ENCODE measurements around the gene DPP10.

DPP10 gene

DNA sequence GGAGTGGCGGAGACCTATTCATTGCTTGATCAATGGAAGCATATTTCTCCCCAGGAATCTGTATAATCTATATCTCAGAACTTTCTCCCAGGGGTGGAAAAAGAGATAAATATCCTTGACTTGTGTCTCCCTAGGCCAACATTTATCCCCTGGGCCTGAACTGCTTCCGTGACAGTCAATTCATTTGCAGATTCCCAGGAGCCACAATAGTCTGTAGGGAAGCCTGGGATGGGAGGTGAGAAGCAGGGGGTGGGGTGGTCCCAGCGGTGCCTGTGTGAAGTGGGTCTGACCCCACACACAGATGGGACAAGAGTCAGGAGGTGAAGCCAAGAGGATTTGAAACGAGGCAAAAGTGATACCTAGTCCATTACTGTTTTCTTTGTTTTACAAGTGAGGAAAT, 166.8 kb downstream of the DPP10 start:
- no peak for DNase-seq (ENCODE audit: low spot score)

DNA sequence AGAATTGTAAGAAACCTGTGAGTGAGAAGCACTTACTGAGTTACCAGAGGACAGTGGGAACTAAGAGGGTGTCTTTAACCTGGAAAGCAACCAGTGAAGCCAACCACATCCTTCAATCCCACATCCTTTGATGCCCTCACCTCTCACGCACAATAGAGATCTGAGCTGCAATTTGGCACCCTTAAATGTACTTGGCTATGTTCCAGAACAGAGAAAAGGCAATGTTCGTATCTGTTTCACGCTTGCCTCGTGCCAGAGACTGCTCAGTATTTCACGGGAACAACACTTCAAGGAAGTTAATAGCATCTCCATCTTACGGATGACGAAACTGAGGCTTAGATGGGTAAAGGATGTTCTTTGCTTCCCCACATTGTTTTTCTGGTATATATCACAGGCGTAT, 167.4 kb downstream of the DPP10 start:
- no peak for DNase-seq (ENCODE audit: low spot score)

DNA sequence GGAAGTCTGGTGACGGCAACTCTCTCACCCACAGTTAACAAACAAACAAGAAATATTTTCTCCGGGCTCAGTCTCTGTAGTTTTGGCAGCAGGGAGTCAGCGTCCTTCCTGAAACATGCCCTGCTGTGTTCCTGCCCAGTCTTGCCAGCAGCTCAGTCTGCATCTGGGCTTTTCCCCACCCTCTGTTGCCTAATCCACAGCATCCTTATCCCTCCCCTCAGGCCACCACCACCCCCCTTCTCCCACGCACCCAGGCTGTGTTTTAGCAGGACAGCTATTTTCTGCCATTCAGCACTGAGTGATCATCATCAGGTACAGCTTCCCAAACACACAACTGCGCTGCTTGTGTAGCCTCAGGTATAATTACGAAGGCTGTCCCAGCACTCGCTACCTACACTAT, 168.2 kb downstream of the DPP10 start:
- DNase-seq (ENCODE audit: low spot score): no peak

DNA sequence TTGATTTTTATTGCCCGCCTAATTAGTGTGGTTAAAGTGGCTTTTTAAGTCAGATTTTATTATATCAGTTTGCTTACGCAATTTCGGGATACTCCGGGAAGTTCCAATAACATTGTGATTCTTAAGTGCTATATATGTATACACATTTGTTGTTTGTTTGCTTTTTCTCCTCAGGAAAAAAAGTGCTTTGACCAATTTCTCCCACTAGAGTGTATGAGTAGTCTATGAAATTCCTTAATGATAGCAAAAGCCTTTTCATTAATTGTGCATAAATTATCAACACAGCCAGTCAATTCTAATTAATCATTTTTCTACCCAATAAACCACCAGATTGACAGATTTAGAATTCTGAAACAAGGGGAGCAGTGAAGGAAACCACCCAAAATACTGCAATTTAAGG, 172.2 kb downstream of the DPP10 start:
- DNase-seq (ENCODE audit: low spot score): no peak

DNA sequence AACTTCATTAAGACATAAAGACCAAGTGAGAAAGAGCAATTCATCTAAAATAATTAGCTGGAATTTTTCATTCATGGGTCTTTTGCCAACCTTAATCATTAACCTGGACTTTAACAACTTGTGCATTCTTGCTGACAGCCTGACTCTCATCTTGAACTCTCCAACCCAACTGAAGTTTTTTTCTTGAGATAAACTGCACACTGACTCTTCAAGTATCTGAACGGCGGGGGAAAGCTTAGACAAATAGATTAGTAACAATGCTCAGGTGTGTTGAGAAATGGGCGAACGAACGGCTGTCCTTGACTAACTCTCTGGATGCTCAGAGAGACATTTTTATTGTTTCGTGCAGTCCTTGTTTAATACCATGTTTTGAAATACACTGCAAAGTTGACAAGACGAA, 186.0 kb downstream of the DPP10 start:
- no peak for DNase-seq (ENCODE audit: low spot score)

DNA sequence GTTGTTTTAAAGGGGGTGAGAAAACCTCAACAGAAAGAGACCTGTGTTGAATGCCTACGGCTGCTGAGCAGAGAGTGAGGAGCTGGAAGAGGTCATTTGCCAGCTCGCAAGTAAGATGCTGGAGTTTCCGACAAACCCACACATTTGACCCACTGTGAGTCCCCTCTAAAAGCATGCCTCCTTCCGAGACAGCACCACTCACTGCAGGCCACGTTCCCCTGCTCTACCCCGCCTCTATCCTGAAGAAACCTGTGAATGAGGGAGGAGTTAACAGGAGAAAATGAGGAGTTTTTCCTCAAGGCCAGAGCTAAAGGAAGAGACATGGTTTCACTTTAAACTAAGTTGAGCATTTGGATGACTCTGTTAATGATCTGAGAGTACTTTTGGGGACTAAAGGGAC, 188.7 kb downstream of the DPP10 start:
- no peak for DNase-seq (ENCODE audit: low spot score)

DNA sequence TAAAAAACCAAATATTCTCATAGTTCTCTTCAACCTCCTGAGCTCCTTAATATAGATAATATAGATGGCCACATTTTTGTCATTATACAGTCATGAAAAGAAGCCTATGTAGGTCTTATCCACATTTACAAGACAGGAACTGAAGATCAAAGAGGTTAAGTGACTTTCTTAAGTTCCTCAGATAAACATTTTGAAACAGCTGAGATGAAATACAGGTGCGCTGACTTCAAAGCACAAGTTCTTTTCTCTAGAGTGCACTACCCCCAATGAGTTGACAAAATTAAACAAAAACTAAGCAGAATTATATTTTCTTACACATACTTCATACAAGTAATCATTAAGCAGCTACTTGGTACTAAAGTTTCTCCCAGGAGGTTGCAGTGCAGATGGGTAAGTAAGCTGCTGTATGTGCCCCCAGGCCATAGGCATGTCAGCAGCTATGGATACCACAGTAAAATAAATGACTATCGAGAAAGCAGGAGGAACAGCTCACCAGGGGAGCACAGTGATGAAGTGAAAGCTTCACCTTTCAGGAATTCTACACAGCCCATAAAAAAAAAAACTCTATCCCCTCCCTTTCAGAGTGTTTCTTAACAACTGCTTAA, 199.8 kb downstream of the DPP10 start:
- DNase-seq (ENCODE audit: low spot score): no peak

DNA sequence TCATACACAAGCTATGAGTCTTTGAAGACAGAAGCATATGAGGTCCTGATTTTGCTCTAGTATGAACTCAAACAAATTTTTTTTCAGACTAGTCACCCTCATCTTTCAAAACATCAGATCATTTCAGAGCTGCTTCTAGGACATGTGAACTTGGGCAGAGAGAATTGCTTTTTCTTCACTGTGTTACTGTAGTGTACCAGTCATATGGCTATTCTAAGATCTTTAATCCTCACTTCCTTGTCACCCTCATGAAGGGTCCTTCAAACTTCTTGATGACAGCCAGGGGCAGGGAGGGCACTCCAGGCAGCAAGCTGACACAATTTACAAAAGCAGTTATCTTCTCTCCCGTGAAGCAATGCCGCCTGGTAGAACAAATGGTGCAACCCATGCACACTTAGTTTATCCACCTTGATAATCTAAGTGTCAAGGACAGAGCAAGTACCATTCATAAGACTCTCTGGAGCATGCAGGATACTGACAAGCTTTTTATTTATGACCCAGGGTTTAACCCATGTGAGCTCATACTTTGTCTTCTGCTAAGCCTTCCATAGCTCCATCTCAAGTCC, 200.6 kb downstream of the DPP10 start:
- no peak for DNase-seq (ENCODE audit: low spot score)

DNA sequence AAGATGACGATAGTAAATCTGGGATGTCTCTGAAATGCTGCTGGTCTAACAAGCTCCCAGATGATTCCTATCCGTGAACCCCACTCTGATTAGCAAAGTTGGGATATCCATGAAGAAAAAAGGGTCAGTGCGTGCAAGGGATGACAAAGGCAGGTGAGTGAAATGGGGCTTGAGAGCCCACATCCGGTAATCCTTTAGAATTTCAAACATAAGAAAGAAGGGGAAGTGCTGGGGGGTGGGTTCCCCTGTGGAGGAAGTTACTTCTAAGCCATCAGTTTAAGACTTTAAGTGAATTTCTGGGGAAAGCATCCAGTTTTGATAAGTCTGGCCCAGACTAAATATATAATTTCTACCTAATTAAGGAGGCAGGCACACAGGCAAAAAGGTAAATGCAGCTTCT, 209.5 kb downstream of the DPP10 start:
- no peak for DNase-seq (ENCODE audit: low spot score)

DNA sequence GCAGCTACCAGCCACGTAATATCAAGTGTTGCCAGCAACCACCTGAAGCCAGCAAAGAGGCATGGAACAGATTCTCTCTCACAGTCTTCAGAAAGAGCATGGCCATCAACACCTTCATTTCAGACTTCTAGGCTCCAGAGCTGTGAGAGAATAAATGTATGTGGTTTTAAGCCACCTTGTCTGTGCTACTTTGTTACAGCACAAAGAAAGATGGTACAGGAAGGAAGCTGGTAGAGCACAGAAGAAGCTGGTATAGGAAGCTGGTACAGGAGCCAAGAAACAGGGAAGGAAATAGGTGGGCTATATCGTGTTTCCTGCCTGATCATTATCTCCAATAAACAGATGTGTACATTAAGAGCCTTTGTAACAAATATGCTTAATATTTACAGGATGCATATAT, 217.4 kb downstream of the DPP10 start:
- DNase-seq (ENCODE audit: low spot score): no peak

DNA sequence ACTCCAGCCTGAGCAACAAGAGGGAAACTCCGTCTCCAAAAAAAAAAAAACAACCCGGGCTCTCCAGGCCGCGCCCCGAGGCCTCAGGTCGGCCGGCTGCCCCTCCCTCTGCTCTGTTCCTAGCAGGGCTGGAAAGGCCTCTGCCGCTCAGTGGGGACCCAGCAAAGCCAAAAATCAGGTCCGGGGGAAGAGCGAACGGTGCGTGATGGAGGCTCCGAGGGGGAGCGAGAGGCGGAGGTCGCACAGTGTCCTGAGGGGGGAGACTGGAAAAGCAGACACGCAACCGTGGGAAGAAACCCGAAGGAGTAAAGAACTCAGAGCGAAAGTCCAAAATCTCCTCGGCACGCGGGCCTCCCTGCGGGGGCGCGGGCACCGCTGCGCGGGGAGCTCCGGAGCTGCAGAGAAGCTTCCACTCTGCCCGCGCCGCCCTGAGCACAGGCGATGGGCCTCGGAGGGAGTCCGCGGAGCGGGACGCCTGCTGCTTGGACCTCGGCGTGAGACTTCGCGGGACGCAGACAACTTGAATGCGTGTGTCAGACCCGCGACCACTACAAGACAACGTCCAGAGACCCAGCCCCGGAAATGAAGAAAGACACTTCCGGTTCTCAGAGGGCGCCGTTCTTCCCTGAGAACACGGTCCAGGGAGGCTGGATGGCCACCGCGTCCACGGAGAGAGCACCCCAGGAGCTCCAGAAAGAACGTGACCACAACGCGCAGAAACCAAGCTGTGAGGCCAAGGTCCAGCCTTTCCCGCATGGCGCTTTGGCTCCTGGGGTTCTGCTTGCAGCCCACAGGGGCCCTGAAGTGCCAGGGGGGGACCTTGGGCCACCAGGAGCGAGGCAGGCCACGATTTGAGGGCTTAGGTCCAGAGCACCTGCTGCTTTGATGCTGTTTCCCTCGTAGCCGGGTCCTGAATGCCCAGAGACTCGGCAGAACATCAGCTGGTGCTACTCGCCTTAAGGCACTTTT, 219.8 kb downstream of the DPP10 start:
- no peak for DNase-seq (ENCODE audit: low spot score)

DNA sequence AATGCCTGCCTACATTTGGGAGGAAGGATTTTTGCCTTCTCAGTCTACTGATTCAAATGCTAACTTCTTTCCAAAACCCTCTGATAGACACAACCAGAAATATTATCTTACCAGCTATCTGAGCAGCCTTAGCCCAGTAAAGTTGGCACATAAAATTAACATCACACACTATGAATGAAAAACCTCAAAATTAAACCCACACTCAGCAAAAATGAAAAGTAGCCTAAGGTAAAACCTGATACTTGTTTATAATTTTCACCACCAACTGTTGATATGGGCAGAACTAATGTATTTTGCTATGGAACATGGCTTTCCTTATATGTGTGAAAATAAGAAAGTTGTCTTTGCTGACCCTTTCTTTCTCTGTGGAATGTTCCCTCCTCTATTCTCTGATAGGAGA, 226.0 kb downstream of the DPP10 start:
- no peak for DNase-seq (ENCODE audit: low spot score)

DNA sequence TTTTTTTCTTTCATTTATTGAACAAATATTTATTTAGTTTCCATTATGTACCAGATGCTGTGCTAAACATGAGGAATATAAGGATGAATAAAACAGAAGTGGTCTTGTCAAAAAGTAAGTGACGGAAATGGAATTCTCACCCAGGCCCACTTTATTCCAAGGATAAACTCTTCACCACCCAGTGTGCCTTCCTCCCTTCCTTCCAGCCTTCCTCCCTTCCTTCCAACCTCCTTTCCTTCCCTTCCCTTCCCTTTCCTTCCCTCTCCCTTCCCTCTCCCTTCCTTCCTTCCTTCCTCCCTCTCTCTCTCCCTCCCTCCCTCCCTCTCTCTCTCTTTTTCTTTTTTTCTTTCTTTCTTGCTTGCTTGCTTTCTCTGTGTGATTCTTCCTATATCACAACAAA, 240.8 kb downstream of the DPP10 start:
- no peak for DNase-seq (ENCODE audit: low spot score)

DNA sequence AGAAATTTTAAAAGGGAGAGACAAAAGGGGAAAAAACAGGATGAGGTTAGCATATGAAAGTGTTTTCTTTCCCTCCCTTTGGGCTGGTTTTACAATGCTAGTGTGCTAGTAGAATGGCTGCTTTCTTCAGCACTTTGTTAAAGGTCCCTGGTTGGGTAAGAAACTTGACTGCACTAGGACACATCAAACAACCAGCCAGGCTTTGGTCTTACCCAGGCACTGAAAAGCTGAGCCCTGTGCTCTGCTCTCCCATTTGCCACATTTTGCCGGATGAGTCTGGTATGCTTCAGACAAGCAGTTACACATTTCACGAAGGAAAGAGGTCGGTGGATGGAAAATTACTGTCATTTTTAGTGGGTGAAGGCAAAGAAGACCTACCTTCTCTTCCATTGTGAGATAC, 242.0 kb downstream of the DPP10 start:
- no peak for DNase-seq (ENCODE audit: low spot score)

DNA sequence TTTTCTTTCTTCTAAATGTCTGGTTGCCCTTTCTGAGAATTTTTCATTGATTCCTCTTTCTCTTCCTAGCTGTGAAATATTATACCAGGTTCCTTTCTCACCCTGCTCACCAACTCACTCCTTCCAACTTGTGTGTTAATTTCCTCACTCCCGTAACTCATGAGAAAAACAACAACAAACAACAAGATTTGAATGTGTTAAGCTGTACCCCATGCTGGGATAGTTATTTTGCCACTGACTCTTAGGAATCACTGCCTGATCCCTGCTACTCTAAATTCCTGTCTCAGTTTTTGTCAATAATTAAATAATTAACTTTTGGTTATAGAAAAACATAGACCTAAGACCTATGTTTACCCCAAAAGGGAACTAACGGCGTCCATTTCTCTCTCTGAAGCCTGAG, 242.7 kb downstream of the DPP10 start:
- DNase-seq (ENCODE audit: low spot score): no peak

DNA sequence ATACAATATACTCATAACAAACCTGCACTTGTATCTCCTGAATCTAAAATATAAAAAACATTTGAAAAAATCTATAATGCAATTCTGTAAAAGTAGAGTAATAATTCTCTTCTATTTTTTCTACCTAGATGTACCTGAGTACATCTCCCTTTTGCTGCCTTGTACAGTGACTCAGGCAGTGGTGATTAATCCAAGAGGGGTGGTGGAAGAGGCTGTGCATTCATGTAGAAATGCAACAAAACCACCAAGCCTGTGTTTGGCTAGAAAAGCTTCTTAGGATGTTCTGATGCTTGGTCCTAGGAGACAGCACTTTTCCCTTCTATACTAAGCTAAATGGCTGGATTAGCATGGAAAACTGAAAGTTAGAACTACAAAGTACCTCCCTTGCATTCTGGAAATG, 245.8 kb downstream of the DPP10 start:
- DNase-seq (ENCODE audit: low spot score): no peak

DNA sequence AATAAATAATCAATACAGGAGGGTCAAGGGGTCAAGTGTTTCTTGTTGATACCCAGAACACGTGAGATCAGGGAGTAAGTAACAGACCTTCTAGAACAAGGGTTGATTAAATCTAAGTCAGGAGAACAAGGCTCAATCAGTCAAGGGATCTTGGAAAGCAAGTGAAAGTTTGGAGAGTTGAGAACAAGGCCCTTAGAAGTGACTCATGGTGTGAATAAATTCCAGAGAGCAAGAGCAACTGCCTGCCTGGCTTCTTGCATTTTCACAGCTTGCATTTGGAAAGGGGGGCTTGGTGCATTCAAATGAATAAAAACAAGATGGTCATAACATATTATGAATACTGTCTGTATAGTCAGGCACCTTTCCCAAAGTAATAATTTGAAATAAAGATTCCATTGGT, 256.1 kb downstream of the DPP10 start:
- no peak for DNase-seq (ENCODE audit: low spot score)

DNA sequence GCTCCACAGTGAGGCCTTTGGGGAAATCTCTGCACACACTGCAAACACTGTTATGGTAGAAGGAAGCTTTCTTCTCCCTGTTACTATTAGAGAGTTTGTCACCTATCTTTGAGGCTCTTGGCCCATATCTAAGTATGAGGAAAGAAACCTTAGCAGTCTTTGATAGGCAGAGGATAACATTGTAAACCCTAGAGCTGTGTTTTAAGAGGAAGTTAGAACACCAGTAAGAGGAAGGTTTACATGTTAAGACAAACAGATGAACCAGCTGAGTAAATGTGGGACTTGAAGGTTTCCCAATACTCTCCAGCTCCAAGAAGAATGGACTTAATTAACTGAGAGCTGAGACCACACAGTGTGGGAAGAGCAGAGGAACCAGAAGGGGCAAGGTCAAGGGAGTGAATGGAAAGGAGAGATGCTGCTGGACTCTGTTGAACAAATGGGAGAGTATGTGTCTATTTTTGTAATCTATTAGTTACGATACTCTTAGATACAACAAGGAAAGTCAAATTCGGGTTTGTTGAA, 257.0 kb downstream of the DPP10 start:
- no peak for DNase-seq (ENCODE audit: low spot score)

DNA sequence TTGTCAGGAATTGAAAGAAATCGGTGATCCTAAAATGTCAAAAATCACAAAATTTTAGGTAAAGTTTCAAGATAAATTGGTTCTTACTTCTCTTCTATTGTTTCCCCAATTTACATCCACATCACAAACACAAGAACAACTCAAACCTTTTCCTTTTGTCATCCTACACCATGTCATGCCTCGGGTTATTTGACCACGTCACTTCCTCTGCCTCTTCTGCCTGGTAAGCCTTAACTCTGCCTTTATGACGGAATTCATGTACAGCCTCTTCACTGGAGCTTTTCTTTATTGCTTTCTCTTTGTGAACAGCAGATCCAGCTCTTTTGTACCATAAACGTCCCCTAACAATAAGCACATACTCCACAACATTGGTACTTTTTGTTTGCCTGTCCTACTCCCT, 258.0 kb downstream of the DPP10 start:
- DNase-seq (ENCODE audit: low spot score): no peak

DNA sequence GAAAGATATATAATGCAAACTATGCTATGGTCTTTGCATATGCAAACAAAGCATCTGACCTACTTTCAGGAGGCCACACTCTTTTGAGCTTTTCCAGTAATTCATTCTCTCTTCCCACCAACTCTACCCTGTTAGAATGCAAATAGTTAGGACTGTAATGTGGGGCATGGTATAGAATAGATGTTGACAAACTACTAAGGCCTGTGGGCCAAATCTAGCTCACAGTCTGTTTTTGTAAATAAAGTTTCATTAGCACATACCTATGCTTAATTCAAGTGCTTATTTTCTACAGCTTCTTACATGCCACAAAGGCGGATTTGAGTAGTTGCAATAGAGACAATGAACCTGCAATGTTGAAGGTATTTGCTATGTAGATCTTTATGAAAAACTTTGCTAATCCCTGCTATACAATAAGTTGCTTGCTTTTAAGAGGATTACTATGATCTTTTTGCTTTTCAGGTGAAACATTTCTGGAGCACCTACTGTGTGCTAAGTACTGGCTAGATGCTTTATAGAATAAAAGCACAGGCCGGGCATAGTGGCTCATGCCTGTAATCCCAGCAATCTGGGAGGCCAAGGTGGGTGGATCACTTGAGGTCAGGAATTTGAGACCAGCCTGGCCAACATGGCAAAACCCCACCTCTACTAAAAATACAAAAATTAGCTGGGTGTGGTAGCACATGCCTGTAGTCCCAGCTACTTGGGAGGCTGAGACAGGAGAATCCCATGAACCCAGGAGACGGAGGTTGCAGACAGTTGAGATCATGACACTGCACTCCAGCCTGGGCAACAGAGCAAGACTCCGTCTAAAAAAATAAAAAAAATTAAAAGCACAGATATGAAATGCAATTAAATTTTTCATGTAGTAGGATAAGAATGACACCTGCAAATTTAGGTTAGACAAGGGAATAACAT, 267.8 kb downstream of the DPP10 start:
- no peak for DNase-seq (ENCODE audit: low spot score)

DNA sequence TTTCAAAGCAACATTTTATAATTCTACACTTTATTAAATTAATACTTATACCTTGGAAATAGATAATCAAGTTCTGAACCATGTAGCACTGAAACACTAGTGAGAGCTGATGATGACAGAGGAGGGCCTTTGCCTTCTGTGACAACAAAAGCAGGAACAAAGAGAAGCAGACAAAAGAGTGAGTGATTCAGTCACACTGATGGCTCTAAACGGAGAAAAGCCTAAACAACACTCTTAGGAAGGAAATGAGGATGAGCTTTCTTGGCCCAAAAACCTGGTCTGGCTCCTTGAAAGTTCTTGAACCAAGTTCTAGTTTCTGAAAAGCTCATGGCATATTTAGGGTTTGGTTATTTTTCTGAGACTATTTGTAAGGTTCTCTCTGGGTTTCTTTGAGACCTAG, 271.9 kb downstream of the DPP10 start:
- DNase-seq (ENCODE audit: low spot score): no peak

DNA sequence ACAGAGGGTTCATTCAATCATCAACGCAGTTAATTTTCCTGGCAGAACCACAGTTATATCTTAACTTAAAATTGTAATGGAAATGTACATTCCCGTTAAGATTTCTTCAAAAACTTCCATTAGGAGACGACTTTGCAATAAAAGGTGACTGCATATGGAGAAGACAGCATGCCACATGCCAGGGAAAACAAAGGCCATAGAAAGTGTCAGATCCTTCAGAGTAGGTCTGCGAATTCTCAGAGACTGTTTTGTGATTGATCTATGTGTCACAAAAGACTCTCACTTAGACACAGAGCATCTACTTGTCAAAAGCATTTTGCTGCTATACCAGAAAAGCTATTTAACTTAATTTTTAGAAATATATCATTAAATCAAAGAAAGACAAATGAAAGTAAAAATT, 274.6 kb downstream of the DPP10 start:
- no peak for DNase-seq (ENCODE audit: low spot score)

Measured in NAMALWA (cell line).